HTERT RPE-1 (cell line): ENCODE results near the gene JPH2.

ENCODE experiments used
- in situ Hi-C: fragments of 300-500 bp; cut with MboI; formaldehyde crosslinking; loops from 4 replicates; pipeline ENCODE4 v1.14.3; 2020; ENCODE audit warnings: low sequenced_read_pairs

Gene JPH2

GRCh38 chr20:44081476-44081875 is 105.5 kb downstream of the JPH2 start:
- in situ Hi-C loops = no loop called here

- in situ Hi-C loops = no loop called here
Observed at GRCh38 chr20:44080646-44081267, 106.2 kb downstream of the JPH2 start.

- in situ Hi-C loops = no loop called here
Observed at GRCh38 chr20:44080064-44080463, 106.9 kb downstream of the JPH2 start.

- in situ Hi-C loops = no loop called here
Observed at GRCh38 chr20:44079291-44079690, 107.7 kb downstream of the JPH2 start.

GRCh38 chr20:44075950-44076232 is 111.1 kb downstream of the JPH2 start:
- in situ Hi-C loops = no loop called here

GRCh38 chr20:44075191-44075949 is 111.6 kb downstream of the JPH2 start:
- in situ Hi-C loops = no loop called here

GRCh38 chr20:44074252-44075151 is 112.5 kb downstream of the JPH2 start:
- in situ Hi-C loops = no loop called here

- in situ Hi-C loops = no loop called here
Observed at GRCh38 chr20:44073675-44074071, 113.3 kb downstream of the JPH2 start.

- in situ Hi-C loops = no loop called here
Observed at GRCh38 chr20:44073011-44073674, 113.8 kb downstream of the JPH2 start.

GRCh38 chr20:44072384-44072783 is 114.6 kb downstream of the JPH2 start:
- in situ Hi-C loops = no loop called here

GRCh38 chr20:44071526-44072111 is 115.4 kb downstream of the JPH2 start:
- in situ Hi-C loops = no loop called here

GRCh38 chr20:44071057-44071456 is 115.9 kb downstream of the JPH2 start:
- in situ Hi-C loops = no loop called here

- in situ Hi-C loops = no loop called here
Observed at GRCh38 chr20:44070139-44070900, 116.7 kb downstream of the JPH2 start.

GRCh38 chr20:44069203-44070011 is 117.6 kb downstream of the JPH2 start:
- in situ Hi-C loops = no loop called here

GRCh38 chr20:44068316-44069201 is 118.4 kb downstream of the JPH2 start:
- in situ Hi-C loops = no loop called here

GRCh38 chr20:44067650-44068081 is 119.3 kb downstream of the JPH2 start:
- in situ Hi-C loops = no loop called here

- in situ Hi-C loops = no loop called here
Observed at GRCh38 chr20:44066645-44067606, 120.1 kb downstream of the JPH2 start.
